HepG2 (cell line): Measurements from ENCODE around the gene SETD7. TPM values are rescaled to one million over a fixed set of nuclear protein-coding genes. Genes with fewer than 3 reads are reported as not detected.

Experiments used
- AKNA ChIP-seq: sonication (generic); formaldehyde crosslinking; IDR thresholded peaks from 2 replicates; pipeline ENCODE4 v1.4.0; 2020; ENCODE audit warnings: missing genetic modification reagents, borderline replicate concordance
- ARHGAP35 ChIP-seq: sonication (generic); formaldehyde crosslinking; IDR thresholded peaks from 2 replicates; pipeline ENCODE4 v1.9.0; 2022; ENCODE audit warnings: mild to moderate bottlenecking, inconsistent platforms, moderate library complexity, missing genetic modification reagents, borderline replicate concordance
- CREB1 ChIP-seq, 2 experiments: fragments of 450-650 bp in 1 of 2; IDR thresholded peaks; 2 replicates each; pipeline ENCODE4 v1.6.1; 2016 to 2017; ENCODE audit warnings: control low read depth in 1 of 2, mild to moderate bottlenecking in 1 of 2, missing compliant biosample characterization in 1 of 2, missing genetic modification characterization in 1 of 2
- E2F1 ChIP-seq: sonication (generic); formaldehyde crosslinking; IDR thresholded peaks from 2 replicates; pipeline ENCODE4 v1.5.0; 2020; ENCODE audit warnings: missing genetic modification reagents
- FOXM1 ChIP-seq: sonication (generic); formaldehyde crosslinking; IDR thresholded peaks from 2 replicates; pipeline ENCODE4 v1.5.0; 2020; ENCODE audit warnings: missing genetic modification reagents
- MLX ChIP-seq: IDR thresholded peaks from 2 replicates; pipeline ENCODE4 v1.6.1; 2016
- NFAT5 ChIP-seq: sonication (generic); formaldehyde crosslinking; IDR thresholded peaks from 2 replicates; pipeline ENCODE4 v1.4.0; 2020; ENCODE audit warnings: missing genetic modification reagents
- NR3C1 ChIP-seq: sonication (generic); formaldehyde crosslinking; IDR thresholded peaks from 2 replicates; pipeline ENCODE4 v1.4.0; 2020; ENCODE audit warnings: missing genetic modification reagents
- NRL ChIP-seq: sonication (generic); formaldehyde crosslinking; IDR thresholded peaks from 2 replicates; pipeline ENCODE4 v1.5.0; 2020; ENCODE audit warnings: missing genetic modification reagents, mild to moderate bottlenecking, moderate library complexity, borderline replicate concordance
- PCBP1 ChIP-seq: fragments of 200-400 bp; formaldehyde crosslinking; IDR thresholded peaks from 2 replicates; pipeline ENCODE4 v1.6.1; 2017; ENCODE audit warnings: mild to moderate bottlenecking, low read depth, low read length, borderline replicate concordance
- POLR2A ChIP-seq, 2 experiments: IDR thresholded peaks; 2 replicates each; pipeline ENCODE4 v1.6.1; 2011; ENCODE audit warnings: low read depth in 2 of 2, low read length in 2 of 2, mild to moderate bottlenecking in 1 of 2, moderate library complexity in 1 of 2; ENCODE audit not compliant: insufficient read depth in 1 of 2
- TFDP2 ChIP-seq: sonication (generic); formaldehyde crosslinking; IDR thresholded peaks from 2 replicates; pipeline ENCODE4 v1.4.0; 2020; ENCODE audit warnings: missing genetic modification reagents
- U2AF1 ChIP-seq: fragments of 200-400 bp; formaldehyde crosslinking; optimal IDR thresholded peaks from 2 replicates; pipeline ENCODE3; 2017; ENCODE audit warnings: mild to moderate bottlenecking, low read depth, low read length
- ZFY ChIP-seq: sonication (generic); formaldehyde crosslinking; IDR thresholded peaks from 2 replicates; pipeline ENCODE4 v1.4.0; 2020; ENCODE audit warnings: missing genetic modification reagents
- ZKSCAN5 ChIP-seq: sonication (generic); formaldehyde crosslinking; IDR thresholded peaks from 2 replicates; pipeline ENCODE4 v1.5.1; 2020; ENCODE audit warnings: mild to moderate bottlenecking, missing genetic modification reagents
- ZNF576 ChIP-seq: sonication (generic); formaldehyde crosslinking; IDR thresholded peaks from 2 replicates; pipeline ENCODE4 v1.4.0; 2020; ENCODE audit warnings: mild to moderate bottlenecking, missing genetic modification reagents
- ZNF672 ChIP-seq: sonication (generic); formaldehyde crosslinking; IDR thresholded peaks from 2 replicates; pipeline ENCODE4 v1.8.1; 2022; ENCODE audit warnings: missing genetic modification reagents
- ZNF766 ChIP-seq: sonication (generic); formaldehyde crosslinking; IDR thresholded peaks from 2 replicates; pipeline ENCODE4 v1.5.0; 2020; ENCODE audit warnings: missing genetic modification reagents, borderline replicate concordance
- polyA plus RNA-seq, 8 experiments: library from polyadenylated mRNA; depleted of rRNA in 3 of 8; stranded (reverse) in 7 of 8; unstranded in 1 of 8; fragments of >200 nt; fragmentation: Illumina TruSeq in 4 of 8; extraction: Trizol in 4 of 8; gene quantifications; 2 replicates each; pipeline versions ENCODE4 v1.2.1 to v1.2.3, GENCODE V29; 2011 to 2016; ENCODE audit warnings: low read depth in 4 of 8, missing spikeins in 1 of 8, mixed read lengths in 1 of 8; ENCODE audit not compliant: insufficient read depth in 1 of 8
- total RNA-seq, 5 experiments: library from RNA; depleted of rRNA; stranded (reverse); fragments of >200 nt; fragmentation: Illumina TruSeq; extraction: Trizol; gene quantifications; 2 replicates each; pipeline ENCODE4 v1.2.3, GENCODE V29; 2016; ENCODE audit warnings: low read depth in 1 of 5

The SETD7 gene
- total and polyA plus RNA-seq, 2 of the 13 experiments (the other 11 are each of a cell fraction or from before 2014, with no cell fraction given) = 0.08 to 0.22 TPM

GRCh38 chr4:139555705-139556070 is 331 bp downstream of the SETD7 start (continued):
- TF ChIP-seq NFAT5 (CRISPR knock-in tag) (no peak), NRL (CRISPR knock-in tag) (no peak), ZKSCAN5 (CRISPR knock-in tag) (no peak), ZNF672 (CRISPR knock-in tag) (no peak), POLR2A (IDR thresholded peaks at IDR 0.05; ENCODE audit: insufficient read depth in 1 of 2, low read depth in 2 of 2, low read length in 2 of 2) (no peak), ARHGAP35 (CRISPR knock-in tag) (no peak), ZNF766 (CRISPR knock-in tag) (no peak), NR3C1 (CRISPR knock-in tag) (no peak), U2AF1 (no peak), MLX (no peak), E2F1 (CRISPR knock-in tag) (no peak), ZNF576 (no peak), AKNA (no peak), ZFY (CRISPR knock-in tag) (no peak), TFDP2 (CRISPR knock-in tag) (no peak), CREB1 (IDR thresholded peaks at IDR 0.05) (no peak), CREB1 (CRISPR knock-in tag; IDR thresholded peaks at IDR 0.05) (no peak), FOXM1 (CRISPR knock-in tag) (no peak), PCBP1 (no peak)
